ENCODE data around the gene MRPS22.
A peak's percentile ranks its signal among the peaks of the same experiment; 100 is the strongest.

Gene MRPS22

DNA sequence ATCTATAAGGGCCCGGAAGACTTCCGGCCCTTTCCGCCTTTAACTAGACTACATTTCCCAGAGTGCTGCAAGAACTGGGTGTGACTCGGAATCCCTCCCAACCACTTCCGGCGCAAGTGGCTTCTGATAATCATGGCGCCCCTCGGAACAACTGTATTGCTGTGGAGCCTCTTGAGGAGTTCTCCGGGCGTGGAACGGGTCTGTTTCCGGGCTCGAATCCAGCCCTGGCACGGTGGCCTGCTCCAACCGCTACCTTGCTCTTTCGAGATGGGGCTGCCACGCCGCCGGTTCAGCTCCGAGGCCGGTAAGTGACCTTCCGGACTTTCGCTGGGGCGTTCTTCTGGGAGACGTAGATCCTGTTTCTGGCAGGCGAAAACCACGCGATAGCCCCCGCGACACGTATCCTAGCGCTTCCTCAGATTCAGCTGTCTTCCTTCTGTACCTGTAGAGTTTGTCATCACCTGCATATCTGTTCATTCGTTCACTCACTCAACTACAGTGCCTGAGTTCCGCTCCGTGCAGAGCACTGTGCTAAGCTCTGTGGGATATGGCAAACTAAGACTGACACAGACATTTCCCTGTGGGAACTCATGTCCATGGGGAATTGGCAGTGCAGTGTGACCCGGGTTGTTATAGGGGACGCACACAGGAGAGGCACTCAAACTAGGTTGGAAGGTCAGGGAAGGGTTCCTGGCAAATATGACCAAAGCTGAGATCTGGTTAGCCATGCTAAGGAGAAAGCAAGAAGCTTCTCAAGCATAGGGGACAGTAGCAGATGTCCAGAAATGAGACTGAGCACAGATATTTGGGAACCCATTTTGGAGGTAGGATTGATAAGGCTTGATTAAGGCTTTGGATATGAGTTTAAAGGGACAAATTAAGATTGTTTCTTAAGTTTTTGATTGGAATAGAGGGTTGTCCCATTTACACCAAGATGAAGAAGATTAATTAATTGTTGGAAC is at the start of gene MRPS22:
MRPS22 (plus strand) TSS at position 126 of the 962 bp plus-strand sequence; CDS start at position 133, 7 bp downstream.
- peak; percentile 79 for DNase-seq (ENCODE audit: low spot score)

DNA sequence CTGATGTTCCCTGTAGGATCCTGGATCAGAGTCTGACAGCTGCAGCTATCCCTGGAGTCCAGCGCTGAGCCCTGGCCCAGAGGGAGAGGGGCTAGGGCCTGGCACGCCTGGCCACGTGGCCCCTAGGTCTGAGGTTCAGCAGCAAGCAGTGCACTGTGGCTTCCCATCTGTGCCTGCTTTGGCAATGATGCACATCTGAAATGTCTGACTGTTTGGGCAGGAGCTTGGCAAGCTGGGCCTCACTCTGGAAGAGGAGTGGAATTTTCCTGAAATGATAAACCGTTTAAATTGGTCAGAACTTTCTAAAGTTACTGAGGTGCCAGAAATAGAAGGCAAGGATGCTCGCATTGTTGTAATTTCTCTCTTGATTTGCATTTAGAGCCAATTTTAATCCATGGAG is 48.8 kb upstream of the MRPS22 start:
- DNase-seq (ENCODE audit: low spot score) = no peak

DNA sequence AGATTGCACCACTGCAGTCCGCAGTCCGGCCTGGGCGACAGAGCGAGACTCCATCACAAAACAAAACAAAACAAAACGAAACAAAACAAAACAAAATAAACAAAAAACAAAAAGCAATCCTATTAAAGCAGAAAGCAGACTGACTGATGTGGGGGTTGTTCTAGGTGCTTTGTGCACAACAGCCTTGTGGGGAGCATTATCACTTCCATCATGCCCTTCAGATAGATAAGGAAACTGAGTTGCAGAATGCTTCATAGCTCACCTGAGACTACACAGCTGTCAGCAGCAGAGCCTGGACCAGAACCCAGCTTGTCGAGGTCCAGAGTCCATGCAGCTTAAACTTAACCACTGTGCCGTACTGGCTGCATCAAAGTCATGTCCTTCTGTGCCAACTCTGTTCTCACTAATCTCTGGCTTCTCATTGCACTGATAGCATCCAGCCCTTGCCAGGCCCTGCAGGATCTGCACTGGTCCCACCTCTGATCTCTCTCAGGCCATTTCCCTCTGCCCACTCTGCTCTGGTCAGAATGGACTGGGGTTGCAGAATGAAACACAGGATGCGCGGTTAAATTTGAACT is 47.6 kb upstream of the MRPS22 start:
- no peak for DNase-seq (ENCODE audit: low spot score)

DNA sequence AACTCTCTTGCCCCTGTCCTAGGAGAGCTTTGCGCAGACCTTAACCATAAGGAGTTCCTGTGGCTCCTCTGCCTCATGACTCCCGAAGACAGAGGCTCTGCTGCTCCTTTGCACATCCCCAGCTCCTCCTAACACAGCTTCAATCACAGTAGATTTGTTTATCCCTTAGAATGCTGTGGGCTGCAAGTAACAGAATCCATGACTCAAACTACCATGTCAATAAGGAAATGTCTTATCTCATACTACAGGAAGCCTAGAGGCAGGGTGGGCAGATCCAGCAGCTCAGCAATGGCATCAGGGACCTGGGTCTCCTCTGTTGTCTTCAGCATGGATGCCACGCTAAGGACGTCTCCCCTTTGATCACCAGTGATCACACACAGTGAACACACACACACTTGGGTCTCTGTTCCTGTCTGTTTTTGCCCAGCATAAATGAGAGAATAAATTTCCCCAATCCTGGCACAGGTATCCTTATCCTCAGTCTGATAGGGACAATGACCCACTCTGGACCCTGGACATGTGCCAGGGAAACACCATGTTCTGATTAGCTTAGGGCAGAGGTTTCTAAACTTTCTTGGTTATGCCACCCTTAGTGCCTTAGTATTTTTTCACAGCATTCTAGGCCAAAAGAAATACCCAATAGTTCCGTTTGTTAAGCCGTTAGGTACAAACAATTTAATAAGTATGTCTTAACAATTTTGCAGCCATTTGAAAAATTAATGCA is 46.1 kb upstream of the MRPS22 start:
- DNase-seq (ENCODE audit: low spot score) = no peak

DNA sequence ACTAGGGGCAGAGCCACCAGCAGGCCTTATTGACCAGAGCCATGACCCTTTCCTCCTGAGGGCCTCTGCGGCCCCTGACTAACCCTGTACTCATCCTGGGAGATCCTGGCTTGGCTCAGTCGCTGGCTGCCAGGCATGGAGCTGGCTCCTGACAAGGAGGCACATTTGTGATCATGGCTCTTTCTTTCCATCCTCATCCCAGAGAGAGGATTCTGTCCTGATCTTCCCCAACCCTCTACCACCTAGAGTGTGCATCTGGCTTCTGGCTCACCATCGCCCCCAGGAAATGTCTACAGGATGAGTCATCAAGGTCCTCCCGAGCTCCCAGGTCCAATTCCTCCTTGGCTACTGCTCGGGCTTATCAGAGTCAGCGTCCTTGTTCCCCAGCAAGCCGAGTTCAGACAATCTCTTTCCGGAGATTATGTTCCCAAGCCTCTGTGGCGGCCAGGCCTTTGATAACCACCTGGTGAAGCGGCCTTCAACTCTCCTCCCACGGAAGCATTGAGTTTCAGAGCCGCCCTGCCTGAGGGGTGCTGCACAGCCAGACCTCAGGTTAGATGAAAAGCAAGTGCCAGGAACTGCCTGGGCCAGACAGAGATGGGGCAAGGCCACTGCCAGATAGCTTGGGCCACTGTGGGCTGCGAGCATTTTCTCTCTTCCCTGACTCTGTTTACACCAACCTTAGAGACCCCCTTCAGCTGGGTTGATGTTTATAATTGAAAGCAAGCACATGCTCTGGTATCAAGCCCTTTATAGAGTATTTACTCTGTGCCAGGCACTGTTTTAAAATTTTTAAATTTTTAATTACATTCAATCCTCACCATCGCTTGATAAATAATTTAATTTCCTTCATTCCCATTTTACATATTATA is 44.3 kb upstream of the MRPS22 start:
- no peak for DNase-seq (ENCODE audit: low spot score)

DNA sequence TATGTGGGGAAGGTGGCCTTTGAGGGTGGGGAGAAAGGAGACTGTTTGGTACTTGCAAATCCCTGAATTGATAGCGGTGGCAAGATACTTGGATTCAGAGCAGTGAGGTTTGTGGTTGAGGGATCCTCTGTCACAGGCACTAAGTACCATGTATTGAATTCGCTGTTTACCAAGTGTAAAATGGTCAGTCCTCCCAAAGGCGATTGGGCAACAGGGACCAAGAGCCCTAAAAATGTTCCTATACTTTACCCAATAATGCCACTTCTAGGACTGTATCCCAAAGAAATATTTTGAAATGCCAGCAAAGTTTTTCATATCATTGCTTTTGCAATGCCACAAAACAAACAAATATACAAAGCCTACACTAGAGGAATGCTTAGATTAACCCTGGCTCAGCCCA is 43.4 kb upstream of the MRPS22 start:
- DNase-seq (ENCODE audit: low spot score) = no peak

DNA sequence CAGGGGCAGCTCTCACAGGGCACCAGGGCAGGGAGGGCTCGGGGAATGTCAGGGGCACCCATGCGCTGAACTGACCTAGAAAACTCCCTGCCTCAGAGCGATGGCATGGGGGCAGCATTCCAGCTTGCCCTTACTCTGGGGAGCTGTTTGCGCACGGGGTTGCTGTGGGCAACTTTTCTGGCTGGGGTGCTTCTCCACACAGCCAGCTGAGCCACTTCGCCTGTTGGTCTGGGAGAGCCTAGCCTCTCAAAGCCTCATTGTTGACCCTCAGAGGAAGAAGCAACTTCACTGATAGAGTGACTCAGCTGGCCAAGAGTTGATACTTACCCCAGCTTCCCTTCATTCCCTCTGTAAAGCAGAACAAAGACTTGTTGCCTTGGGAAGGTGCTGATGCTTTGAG is 42.6 kb upstream of the MRPS22 start:
- no peak for DNase-seq (ENCODE audit: low spot score)

DNA sequence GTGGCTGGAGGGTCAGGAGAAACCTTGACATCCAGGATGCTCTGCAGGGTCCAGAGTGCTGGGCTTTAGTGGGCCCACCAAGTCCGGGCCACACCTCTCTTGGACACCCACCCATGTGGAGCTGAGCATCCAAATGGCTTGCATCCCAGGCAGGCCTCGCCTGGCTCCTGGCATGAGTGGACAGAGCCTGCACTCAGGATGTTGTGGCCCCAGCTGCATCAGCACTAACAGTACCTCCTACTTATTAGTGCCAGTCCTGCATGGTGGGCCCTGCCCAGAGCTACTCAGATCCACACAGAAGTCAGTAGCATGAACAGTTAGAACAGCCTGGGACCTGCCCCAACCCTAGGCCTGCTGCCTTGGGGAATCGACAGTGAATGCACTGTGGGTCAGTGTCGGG is 42.2 kb upstream of the MRPS22 start:
- DNase-seq (ENCODE audit: low spot score) = no peak

DNA sequence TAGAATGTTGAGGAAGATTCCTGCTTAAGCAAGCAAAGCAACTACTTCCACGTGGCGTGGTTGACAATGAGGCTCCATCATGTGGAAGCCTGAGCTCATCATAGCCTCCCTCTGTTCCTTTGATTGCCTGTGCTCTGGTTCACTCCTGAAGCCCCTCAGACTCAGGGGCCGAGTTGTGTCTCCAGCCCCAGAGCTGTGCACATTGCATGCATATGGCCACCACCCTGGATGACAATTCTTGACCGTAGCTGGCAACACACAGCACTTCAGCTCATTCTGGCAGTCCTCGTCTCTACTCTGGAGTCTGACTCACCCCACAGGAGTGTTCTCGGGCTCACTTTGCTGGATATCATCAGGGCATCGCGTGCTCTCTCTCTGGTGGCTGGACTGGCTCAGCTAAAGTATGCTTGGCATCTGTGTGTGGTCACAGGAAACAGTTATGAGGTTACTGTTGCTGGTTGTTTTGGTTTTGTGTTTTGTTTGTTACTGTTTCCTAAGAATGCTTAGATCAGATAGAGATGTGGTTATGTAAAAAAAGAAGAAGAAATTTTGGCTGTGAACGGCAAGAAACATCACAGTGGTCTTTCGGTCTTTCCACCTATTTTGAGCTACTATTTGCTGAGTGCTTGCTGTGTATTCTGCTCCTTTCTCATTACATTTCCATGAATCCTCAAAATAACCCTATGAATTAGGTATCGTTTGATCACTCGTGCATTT is 41.6 kb upstream of the MRPS22 start:
- no peak for DNase-seq (ENCODE audit: low spot score)

DNA sequence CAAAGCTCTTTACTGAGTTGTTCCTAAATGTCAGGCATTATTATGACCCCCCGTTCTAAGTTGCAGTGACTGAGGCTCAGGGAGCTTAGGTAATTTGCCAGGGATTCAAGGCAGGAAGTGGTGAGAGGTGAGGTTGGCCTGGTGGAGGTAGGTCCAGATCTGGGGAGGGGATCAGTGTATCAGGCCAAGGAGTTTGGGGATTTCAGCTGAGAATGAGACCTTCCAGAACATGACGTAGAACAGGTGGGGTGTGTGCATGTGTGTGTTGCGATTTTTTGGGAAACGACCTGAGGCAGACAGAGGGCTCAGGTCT is 41.1 kb upstream of the MRPS22 start:
- DNase-seq (ENCODE audit: low spot score) = no peak

DNA sequence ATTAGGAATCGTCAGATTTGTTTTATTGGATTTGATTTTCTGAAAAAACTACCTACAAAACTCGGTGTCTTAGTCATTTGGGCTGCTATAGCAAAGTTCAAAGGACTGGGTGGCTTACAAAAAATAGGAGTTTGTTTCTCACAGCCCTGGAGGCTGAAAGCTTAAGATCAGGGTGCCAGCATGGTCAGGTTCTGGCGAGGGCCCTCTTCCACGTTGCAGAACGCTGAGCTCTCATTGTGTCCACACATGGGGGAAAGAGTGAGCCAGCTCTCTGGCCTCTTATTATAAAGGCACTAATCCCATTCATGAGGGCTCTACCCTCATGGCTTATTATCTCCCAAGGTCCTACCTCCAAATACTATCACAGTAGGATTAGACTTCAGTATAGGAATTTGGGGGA is 40.6 kb upstream of the MRPS22 start:
- DNase-seq (ENCODE audit: low spot score) = no peak

DNA sequence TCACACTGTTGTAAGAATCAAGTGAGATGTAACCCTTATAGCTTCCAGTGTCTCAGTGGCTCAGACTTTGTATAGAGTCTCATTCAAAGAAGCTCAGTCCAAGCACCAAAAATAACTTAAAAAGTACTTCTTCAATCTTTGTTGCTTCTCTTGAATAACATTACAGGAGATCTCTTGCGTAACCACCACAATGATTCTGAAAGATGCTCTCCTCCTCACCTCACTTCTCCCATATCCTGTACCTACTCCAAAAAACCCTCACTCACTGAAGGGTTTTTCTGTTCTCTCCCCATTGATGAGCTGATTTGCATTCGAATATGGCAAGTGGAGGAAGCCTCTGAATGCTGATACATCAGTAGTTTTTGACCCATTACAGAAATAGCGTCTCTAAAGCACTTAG is 39.4 kb upstream of the MRPS22 start:
- no peak for DNase-seq (ENCODE audit: low spot score)

DNA sequence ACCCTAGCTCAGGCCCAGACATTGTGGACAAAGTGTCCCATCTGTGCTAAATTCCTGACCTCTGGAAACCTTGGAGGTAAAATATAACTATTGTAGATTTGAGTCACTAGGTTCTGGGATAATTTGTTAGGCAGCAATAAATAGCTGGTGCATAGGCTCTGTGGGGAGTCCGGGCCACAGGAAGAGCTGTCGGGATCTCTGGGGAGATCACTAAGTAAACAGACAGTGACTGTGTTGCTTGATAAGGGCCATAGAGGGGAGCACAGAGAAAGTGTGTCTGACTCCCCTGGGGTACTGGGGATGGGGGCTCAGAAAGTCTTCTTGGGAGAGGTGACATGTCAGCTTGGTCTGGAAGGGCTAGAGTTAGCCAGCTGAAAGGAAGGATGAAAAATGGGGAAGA is 37.7 kb upstream of the MRPS22 start:
- no peak for DNase-seq (ENCODE audit: low spot score)

DNA sequence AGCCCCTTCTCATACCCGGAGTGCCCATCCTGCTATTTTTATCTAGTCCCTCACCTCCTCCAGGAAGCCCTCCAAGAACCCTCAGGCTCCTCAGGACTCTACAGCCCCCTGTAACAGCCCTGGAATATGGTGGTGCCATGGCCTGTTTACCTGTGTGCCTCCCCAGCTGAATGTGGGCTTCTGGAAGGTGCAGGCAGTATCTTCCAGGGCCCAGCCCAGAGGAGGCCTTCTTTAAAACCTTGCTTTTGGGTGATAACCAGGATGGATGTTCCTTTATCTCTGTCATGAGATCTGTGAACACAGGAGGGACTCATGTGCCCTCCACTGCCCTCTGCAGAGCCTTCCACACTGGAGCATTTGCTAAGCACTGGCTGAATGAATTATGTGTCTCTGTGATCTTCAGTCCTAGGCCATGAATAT is 36.7 kb upstream of the MRPS22 start:
- no peak for DNase-seq (ENCODE audit: low spot score)

DNA sequence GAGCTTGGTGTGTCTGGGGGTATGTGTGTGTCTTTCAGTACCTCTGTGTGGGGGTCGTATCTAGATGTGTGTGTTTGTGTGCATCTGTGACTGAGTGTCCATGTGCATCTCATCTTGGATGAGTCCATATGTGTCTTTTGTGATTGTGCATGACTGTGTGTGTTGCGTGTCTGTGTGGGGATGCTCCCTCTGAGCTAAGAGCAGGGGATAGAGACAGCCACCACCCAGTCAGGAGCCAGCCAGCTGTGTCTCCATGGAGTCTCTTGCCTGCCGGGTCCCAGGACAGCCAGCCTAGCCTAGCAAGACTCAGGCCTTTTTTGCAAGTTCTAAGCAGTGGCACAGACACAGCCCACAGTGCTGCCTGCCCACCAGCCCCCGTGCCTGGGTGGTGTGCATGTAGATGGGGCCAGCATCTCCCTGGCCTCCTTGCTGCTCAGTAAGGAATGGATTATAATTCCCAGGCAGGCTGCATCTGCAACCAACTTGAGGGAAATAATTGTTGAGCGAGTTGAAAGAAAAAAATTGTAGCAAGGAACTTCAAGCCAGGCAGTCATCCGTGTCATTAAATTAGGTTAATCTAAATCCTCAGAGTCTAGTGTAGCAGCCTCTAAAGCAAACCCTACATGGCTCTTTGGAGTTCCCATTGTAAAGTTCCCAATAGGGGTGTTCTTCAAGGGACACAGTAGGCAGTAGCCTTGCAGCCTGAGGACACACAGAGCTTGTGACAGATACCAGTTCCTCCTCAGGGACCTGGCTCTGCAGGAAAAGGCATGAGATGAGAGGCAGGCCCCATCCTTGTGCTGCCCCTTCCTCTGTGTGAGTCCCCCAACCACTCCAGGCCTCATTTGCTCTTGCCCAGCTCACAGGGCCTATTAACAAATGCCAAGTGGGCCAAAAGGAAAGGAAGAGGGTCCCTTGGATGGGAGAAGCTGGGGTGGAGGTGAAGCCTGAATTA is 35.9 kb upstream of the MRPS22 start:
- DNase-seq (ENCODE audit: low spot score) = no peak

DNA sequence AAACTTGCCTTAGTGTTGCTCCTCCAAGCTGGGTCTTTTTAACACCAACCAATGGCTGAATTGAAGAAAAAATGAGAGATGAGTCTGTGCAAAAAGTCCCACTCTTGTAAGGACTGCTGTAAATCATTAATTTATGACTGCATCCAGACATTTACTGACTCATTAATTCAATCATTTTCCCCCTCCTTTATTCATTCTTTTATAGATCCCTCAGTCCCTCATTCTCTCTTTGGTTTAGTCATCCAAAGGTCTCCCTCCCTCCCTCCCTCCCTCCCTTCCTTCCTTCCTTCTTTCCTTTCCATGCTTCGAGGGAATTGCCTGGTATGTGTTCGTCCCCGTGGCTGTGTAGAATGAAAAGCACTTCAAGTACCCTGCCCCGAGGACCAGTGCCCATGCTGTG is 35.3 kb upstream of the MRPS22 start:
- DNase-seq (ENCODE audit: low spot score) = no peak

DNA sequence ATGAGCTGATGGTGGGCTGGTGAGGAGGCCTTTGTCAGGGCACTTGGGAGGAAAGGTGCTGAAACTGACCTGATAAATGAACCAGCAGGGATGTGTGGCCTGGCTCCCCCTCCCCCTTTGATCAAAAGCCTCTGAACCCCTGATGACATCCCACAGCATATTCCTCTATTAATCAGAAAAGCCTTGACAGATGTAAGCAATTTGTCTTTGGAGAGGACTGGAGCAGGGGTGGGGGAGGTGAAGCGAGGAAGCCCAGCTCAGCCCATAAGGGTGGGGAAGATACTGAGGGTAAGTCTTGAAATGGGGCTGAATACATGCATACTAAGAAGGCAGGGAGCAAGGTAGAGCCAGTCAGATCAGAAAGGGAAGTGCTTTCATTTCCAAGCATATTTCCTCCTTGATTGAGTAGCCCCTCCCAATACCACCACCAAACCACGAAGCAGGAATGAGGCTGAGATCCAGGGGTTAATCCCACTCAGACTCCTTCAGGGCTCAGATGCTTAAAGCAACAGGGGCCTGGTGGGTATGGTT is 34.7 kb upstream of the MRPS22 start:
- no peak for DNase-seq (ENCODE audit: low spot score)

DNA sequence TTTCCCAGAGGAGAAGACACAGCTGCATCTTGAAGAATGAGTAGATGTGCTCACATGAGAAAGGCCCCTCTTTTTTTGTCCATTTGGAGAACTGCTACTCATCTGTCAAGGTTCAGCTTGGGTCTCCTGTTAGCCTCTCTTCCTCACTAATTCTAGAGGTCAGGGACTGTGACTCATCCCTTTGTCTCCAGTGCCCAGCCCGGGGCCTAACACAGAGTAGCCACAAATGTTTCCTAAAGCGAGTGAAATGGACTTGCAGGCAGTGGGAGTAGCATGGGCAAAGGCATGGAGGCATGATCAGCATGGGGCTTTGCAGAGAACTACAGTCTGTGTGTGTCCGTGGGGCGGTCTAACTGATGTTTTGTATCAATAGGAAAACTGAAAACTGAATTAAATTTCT is 33.9 kb upstream of the MRPS22 start:
- DNase-seq (ENCODE audit: low spot score) = no peak

DNA sequence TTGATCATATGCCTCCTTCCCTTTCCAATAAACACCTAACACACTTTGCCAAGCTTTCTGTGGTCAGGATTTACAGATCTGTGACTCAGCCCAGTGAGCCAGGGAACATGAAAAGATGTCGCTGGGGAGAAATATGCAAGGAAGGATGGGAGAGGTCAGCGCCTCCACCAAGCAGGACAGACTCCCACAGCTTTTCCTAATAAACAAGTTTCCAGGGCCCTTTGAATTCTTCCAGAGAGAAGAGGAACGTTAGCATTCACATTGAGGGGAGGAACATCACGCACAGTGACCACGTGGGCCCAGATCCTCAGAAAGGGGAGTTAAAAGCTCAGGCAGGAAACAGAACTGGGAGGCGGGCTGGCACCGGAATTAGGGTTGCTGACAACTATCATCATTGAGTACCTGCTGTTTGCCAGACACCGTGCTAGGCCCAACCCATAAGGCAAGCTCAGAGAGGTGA is 33.3 kb upstream of the MRPS22 start:
- DNase-seq (ENCODE audit: low spot score) = no peak

DNA sequence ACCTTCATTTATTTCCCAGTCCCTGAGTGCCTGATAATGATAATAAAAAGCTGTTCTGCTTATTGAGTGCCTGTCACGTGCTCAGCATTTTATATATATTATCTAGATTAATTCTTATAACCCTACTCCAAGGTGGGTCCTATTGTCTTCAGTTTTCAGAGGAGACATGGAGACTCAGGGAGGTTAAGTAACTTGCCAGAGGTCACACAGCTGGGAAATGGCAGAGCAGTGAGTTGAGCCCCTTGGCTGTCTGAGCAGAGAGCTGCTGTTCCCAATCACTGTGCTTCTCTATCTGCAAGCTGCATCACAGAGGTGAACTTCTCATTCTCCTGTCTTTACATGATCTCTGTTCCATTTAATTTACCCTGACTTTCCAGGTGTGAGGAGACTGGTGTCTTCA is 32.3 kb upstream of the MRPS22 start:
- DNase-seq (ENCODE audit: low spot score) = no peak
